IPS-11a (cell line): ENCODE results near the gene SCG3.

Source experiments
- H3K4me3 ChIP-seq: one replicate; pipeline ENCODE4 v1.5.1; 2013; ENCODE audit warnings: low read depth, low read length, control low read depth

Gene SCG3

GRCh38 chr15:51755790-51756189 is 74.5 kb downstream of the SCG3 start:
- H3K4me3 ChIP-seq, result no peak overlapping the region

DNA sequence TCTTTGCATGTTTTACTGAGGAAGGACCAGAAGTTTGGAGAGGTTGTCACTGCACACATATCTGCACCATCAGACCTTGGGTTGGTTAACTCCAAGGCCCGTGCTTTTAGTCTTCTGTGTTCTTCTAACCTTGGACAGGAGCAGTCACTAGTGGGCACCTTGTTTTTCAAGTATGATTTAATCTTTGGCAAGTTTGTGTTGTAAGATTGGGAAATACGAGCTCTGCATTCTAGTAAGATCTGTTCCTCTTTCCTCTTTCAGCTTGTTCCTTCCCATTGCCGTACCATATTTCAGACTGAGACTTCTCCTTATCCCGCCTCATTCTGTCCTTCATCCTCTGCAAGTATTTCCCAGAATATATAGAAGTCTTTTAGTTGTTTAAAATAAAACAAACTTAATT is 75.2 kb downstream of the SCG3 start:
- H3K4me3 ChIP-seq, result no peak overlapping the region

DNA sequence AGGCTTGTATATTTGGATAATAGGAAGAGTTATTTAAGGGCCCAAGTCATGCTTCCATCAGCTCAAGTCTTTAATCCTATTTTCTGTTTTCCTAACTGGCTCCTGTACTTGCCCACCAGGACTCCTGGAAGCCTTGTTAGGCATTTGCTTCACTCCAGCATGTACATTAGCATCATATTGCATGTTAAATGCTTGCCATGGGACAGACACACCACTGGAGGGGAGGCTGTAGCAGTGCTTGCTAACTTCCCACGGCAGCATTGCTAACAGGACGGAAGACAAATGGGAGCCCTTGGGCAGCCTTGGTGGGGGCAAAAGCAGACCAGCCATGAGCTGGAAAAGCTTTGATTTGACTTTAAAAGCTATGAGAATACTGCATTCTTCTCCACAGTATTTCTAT is 76.1 kb downstream of the SCG3 start:
- no peak overlapping the region for H3K4me3 ChIP-seq

DNA sequence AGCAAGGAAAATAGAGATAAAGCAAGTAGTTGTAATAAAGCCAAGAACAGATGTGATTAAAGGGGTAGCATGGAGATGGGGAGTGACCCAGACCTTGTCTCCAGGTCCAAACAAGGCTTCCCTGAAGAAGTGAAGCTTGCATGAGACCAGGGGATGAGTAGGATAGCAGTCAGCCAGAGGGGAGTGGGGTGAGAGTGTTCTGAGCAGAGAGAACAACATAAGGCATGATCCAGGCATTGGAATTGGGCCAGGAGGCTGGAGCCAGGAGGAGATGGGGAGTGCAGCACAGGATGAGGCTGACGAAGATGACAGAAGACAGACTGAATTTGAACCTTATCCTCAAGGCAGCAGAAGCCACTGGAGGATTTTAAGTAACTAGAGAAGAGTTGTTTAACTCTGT is 77.3 kb downstream of the SCG3 start:
- H3K4me3 ChIP-seq, result no peak overlapping the region

GRCh38 chr15:51759557-51760070 is 78.3 kb downstream of the SCG3 start:
- no peak overlapping the region for H3K4me3 ChIP-seq

GRCh38 chr15:51760805-51761204 is 79.5 kb downstream of the SCG3 start:
- no peak overlapping the region for H3K4me3 ChIP-seq

GRCh38 chr15:51765751-51766150 is 84.4 kb downstream of the SCG3 start:
- H3K4me3 ChIP-seq, result no peak overlapping the region

- H3K4me3 ChIP-seq, result no peak overlapping the region
Observed at GRCh38 chr15:51766341-51766740, 85.0 kb downstream of the SCG3 start.

- no peak overlapping the region for H3K4me3 ChIP-seq
Observed at GRCh38 chr15:51768018-51768417, 86.7 kb downstream of the SCG3 start.
